DOHH2 (cell line): ENCODE measurements around the gene NHSL2.

Source experiments
- H3F3A ChIP-seq: fragments of 200-600 bp; sonication (generic), shearing (Covaris generic); 2 replicates; pipeline ENCODE4 v1.6.0; 2016; ENCODE audit warnings: antibody characterized with exemption, mild to moderate bottlenecking; ENCODE audit not compliant: control insufficient read depth, insufficient read depth
- H3K27ac ChIP-seq: fragments of 200-600 bp; sonication (generic); 2 replicates; pipeline ENCODE4 v1.5.1; 2014; ENCODE audit warnings: low read depth, mild to moderate bottlenecking, low read length, moderate library complexity
- H3K27me3 ChIP-seq: fragments of 200-600 bp; sonication (generic); 2 replicates; pipeline ENCODE4 v1.6.1; 2014; ENCODE audit warnings: mild to moderate bottlenecking, low read length, mixed read lengths; ENCODE audit not compliant: control insufficient read depth
- H3K36me3 ChIP-seq: fragments of 200-600 bp; sonication (generic); 2 replicates; pipeline ENCODE4 v1.6.1; 2014; ENCODE audit warnings: mild to moderate bottlenecking, low read length, moderate library complexity, mixed read lengths; ENCODE audit not compliant: control insufficient read depth
- H3K4me1 ChIP-seq: fragments of 200-600 bp; sonication (generic); 2 replicates; pipeline ENCODE4 v1.6.1; 2014; ENCODE audit warnings: mild to moderate bottlenecking, low read length, mixed read lengths; ENCODE audit not compliant: control insufficient read depth
- H3K4me2 ChIP-seq: fragments of 200-600 bp; sonication (generic); 2 replicates; pipeline ENCODE4 v1.6.0; 2014; ENCODE audit warnings: mild to moderate bottlenecking, low read length, moderate library complexity
- H3K4me3 ChIP-seq: fragments of 200-600 bp; sonication (generic); 2 replicates; pipeline ENCODE4 v1.5.1; 2014; ENCODE audit warnings: mild to moderate bottlenecking, low read length, mixed read lengths
- H3K79me2 ChIP-seq: fragments of 200-600 bp; sonication (generic); 2 replicates; pipeline ENCODE4 v1.6.1; 2014; ENCODE audit warnings: mild to moderate bottlenecking, low read length, mixed read lengths; ENCODE audit not compliant: control insufficient read depth
- H3K9me2 ChIP-seq: fragments of 200-600 bp; sonication (generic); replicated peaks from 2 replicates; pipeline ENCODE4 v1.6.1; 2014; ENCODE audit warnings: mild to moderate bottlenecking, low read length, mixed read lengths; ENCODE audit not compliant: control insufficient read depth
- H3K9me3 ChIP-seq: fragments of 200-600 bp; sonication (generic); 2 replicates; pipeline ENCODE4 v1.6.1; 2014; ENCODE audit warnings: antibody characterized with exemption, low read length, mixed read lengths; ENCODE audit not compliant: control insufficient read depth, insufficient read depth
- H4K20me1 ChIP-seq: fragments of 200-600 bp; sonication (generic); 2 replicates; pipeline ENCODE4 v1.6.0; 2014; ENCODE audit warnings: low read depth, mild to moderate bottlenecking, antibody characterized with exemption, low read length, moderate library complexity; ENCODE audit not compliant: control insufficient read depth, insufficient read depth
- CTCF ChIP-seq: fragments of 200-600 bp; sonication (generic); IDR thresholded peaks from one replicate; pipeline ENCODE4 v1.5.1; 2014; ENCODE audit warnings: antibody characterized with exemption, mild to moderate bottlenecking, low read depth, low read length; ENCODE audit not compliant: poor library complexity, severe bottlenecking
- EZH2phosphoT487 ChIP-seq: fragments of 200-600 bp; sonication (generic); IDR thresholded peaks from 2 replicates; pipeline ENCODE4 v1.6.1; 2017; ENCODE audit warnings: borderline replicate concordance, mild to moderate bottlenecking, antibody characterized with exemption, low read length, moderate library complexity, mixed read lengths

NHSL2 gene

GRCh38 chrX:72130762-72131250, 220.2 kb downstream of the NHSL2 start:
- Histone ChIP-seq H3K9me2 (no peaks in the 10 kb centered on the region), H4K20me1 (no peaks in the 10 kb centered on the region), H3K36me3 (no peaks in the 10 kb centered on the region), H3F3A (no peaks in the 10 kb centered on the region), H3K4me2 (no peak overlapping the region), H3K4me3 (no peak overlapping the region), H3K27me3 (peaks cover 8% of the 10 kb centered on the region; the same call in 1 of the 2 replicates), H3K27ac (no peak overlapping the region), H3K9me3 (no peaks in the 10 kb centered on the region), H3K79me2 (no peaks in the 10 kb centered on the region), H3K4me1 (no peaks in the 10 kb centered on the region)
- TF ChIP-seq CTCF: no peak
- no peak for TF ChIP-seq EZH2phosphoT487

DNA sequence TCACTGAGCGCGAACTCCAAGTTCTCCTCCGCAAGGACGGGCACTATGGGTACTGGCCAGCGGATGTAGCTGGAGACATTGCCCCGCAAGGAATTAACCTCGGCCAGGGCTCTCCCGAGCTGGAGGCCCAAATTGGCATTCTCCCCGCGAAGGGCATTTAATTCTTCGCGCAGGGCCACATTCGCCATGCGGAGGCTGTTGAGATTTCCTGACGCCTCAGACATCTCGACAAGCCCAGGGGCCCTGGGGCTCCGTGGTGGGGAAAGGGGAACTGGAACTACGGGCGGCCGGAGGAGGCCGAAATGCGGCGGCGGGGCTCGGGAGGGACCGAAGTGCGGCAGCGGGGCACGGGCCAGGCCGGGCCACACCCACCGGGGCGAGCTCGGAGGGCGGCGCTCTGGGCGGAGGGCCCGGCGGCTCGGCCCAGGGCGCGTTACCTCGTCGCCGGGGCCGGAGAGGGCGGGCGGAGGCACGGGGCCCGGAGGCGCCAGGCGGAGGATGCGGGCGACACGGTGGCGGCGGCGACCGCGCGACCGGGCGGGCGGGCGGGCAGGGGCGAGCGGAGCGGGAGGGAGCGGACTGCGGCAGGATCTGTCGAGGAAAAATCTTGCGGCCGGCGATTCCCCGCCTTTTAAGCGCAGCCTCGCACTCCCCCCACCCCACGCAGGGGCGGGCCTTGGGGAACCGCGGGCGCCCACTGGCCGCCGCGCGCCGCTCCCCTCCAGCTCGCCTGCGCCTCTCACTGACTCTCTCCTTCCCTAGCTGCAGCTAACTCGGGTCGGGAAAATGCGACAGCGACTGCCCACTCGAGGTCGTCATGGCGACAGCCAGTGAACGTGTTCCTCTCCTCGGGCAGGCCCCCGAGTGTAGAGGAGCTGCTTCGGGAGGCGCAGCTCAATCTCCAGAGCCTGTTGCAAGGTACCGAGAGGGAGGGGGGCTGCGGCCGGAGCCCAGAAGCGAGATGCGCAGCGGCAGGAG, 221.0 kb downstream of the NHSL2 start, which contains the start of gene RTL5:
TSS of gene RTL5 (minus strand) at position 599 of the 978 bp plus-strand sequence.
- Histone ChIP-seq H3K27ac (no peak within 1 kb of the TSS), H3F3A (no peaks in the 10 kb centered on the region), H3K4me3 (no peak within 1 kb of the TSS), H4K20me1 (no peaks in the 10 kb centered on the region), H3K36me3 (no peaks in the 10 kb centered on the region), H3K27me3 (peaks cover 8% of the 10 kb centered on the region; the same call in 1 of the 2 replicates), H3K4me1 (no peaks in the 10 kb centered on the region), H3K9me2 (no peaks in the 10 kb centered on the region), H3K4me2 (no peak within 1 kb of the TSS), H3K79me2 (no peaks in the 10 kb centered on the region), H3K9me3 (no peaks in the 10 kb centered on the region)
- no peak for TF ChIP-seq EZH2phosphoT487
- no peak for TF ChIP-seq CTCF

GRCh38 chrX:72132456-72132855, 221.8 kb downstream of the NHSL2 start:
- no peaks in the 10 kb centered on the region for H4K20me1 ChIP-seq

More at GRCh38 chrX:72132456-72132855, 221.8 kb downstream of the NHSL2 start:
- Histone ChIP-seq H3K4me1 (no peaks in the 10 kb centered on the region), H3K9me3 (no peaks in the 10 kb centered on the region), H3K27ac (no peak overlapping the region), H3F3A (no peaks in the 10 kb centered on the region), H3K4me2 (no peak overlapping the region), H3K79me2 (no peaks in the 10 kb centered on the region), H3K36me3 (no peaks in the 10 kb centered on the region), H3K4me3 (no peak overlapping the region), H3K27me3 (peaks cover 8% of the 10 kb centered on the region; the same call in 1 of the 2 replicates), H3K9me2 (no peaks in the 10 kb centered on the region)
- TF ChIP-seq EZH2phosphoT487 (no peak), CTCF (no peak)
